MM.1S (cell line): ENCODE data around the gene MUC20.

Experiments
- EZH2 ChIP-seq: fragments of 300-600 bp; sonication (generic); optimal IDR thresholded peaks from 2 replicates; pipeline ENCODE3; 2017; ENCODE audit warnings: low read depth, mild to moderate bottlenecking, antibody characterized with exemption, low read length, mixed read lengths
- EZH2phosphoT487 ChIP-seq: fragments of 300-600 bp; sonication (generic); IDR thresholded peaks from 2 replicates; pipeline ENCODE4 v1.6.1; 2018; ENCODE audit warnings: antibody characterized with exemption, low read length
- TF ChIP-seq, protein P1 (sequence below): fragments of 300-600 bp; sonication (generic); IDR thresholded peaks from 2 replicates; pipeline ENCODE4 v1.5.1; 2016; ENCODE audit warnings: antibody characterized with exemption, low read length, mixed read lengths

DNA sequence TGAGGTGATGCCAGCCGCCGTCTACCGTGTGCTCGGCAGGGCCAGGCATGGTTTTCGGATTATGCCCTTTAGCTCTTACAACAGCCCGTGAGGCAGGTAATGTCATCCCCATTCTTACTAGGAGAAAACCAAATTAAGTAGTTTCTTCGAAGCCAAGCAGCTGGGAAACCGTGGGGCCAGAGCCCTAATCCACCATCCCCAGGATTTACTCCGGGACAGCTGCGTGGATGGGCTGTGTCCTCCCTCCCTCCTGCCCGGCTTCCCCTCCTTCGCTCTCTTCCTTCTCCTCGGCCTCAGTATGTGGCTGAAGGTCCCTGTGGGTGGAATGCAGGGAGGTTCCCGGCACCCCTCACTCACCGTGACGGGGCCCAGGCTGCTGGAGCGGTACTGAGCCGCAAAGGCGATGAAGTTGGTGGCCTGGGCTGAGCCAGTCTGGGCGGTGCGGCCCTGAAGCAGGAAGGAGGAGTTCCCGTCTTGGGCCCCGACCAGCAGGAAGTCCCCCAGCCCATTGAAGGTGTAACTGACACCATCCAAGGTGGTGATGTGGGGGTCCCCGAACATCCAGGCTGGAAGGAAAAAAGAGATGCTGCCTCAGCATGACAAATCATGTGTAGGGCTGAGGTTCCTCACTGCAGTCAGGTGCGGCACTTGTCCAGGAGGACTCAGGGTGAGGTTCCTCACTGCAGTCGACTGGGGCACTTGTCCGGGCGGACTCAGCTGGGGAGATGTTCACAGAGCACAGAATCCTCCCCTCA, 42.5 kb downstream of the MUC20 start:
- TF ChIP-seq, protein P1, sequence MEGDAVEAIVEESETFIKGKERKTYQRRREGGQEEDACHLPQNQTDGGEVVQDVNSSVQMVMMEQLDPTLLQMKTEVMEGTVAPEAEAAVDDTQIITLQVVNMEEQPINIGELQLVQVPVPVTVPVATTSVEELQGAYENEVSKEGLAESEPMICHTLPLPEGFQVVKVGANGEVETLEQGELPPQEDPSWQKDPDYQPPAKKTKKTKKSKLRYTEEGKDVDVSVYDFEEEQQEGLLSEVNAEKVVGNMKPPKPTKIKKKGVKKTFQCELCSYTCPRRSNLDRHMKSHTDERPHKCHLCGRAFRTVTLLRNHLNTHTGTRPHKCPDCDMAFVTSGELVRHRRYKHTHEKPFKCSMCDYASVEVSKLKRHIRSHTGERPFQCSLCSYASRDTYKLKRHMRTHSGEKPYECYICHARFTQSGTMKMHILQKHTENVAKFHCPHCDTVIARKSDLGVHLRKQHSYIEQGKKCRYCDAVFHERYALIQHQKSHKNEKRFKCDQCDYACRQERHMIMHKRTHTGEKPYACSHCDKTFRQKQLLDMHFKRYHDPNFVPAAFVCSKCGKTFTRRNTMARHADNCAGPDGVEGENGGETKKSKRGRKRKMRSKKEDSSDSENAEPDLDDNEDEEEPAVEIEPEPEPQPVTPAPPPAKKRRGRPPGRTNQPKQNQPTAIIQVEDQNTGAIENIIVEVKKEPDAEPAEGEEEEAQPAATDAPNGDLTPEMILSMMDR, result no peak
- TF ChIP-seq EZH2phosphoT487, result no peak
- TF ChIP-seq EZH2, result no peak
